H1 (cell line): Measurements from ENCODE around the gene SESN2. TPM values are rescaled to one million over a fixed set of nuclear protein-coding genes. Genes with fewer than 3 reads are reported as not detected.

Experiments
- EGR1 ChIP-seq: IDR thresholded peaks from 2 replicates; pipeline ENCODE4 v1.6.1; 2011; ENCODE audit warnings: low read depth, low read length, borderline replicate concordance
- GTF2F1 ChIP-seq: IDR thresholded peaks from 2 replicates; pipeline ENCODE4 v1.6.1; 2012; ENCODE audit warnings: low read depth, low read length, improper control_type of control experiment, borderline replicate concordance
- SIRT6 ChIP-seq: IDR thresholded peaks from one replicate; pipeline ENCODE4 v1.7.1; 2012; ENCODE audit warnings: low read length, inconsistent platforms
- SP2 ChIP-seq: IDR thresholded peaks from 2 replicates; pipeline ENCODE4 v1.6.1; 2012; ENCODE audit warnings: mild to moderate bottlenecking, low read length, inconsistent platforms
- polyA plus RNA-seq, 7 experiments: library from polyadenylated mRNA; depleted of rRNA in 3 of 7; stranded (reverse) in 5 of 7; unstranded in 2 of 7; fragments of >200 nt in 5 of 7; fragments of 200-250 nt in 2 of 7; gene quantifications; 1 replicate in 5 of 7; 2 replicates in 1 of 7; 4 replicates in 1 of 7; pipeline versions ENCODE4 v1.2.1 to v1.2.3, GENCODE V29; 2011 to 2013; ENCODE audit warnings: missing spikeins in 2 of 7, mixed read lengths in 2 of 7
- total RNA-seq: library from RNA; stranded (reverse); fragmentation: NEBNext Ultra II Directional; extraction: Animal tissue kit (Norgen Biotek cat#: 25700); gene quantifications from 2 replicates; pipeline ENCODE4 v1.2.1, GENCODE V29; 2021

The SESN2 gene
- total and polyA plus RNA-seq, 2 of the 8 experiments (the other 6 are each of a cell fraction or from before 2014, with no cell fraction given) = 25.1 to 33.0 TPM

DNA sequence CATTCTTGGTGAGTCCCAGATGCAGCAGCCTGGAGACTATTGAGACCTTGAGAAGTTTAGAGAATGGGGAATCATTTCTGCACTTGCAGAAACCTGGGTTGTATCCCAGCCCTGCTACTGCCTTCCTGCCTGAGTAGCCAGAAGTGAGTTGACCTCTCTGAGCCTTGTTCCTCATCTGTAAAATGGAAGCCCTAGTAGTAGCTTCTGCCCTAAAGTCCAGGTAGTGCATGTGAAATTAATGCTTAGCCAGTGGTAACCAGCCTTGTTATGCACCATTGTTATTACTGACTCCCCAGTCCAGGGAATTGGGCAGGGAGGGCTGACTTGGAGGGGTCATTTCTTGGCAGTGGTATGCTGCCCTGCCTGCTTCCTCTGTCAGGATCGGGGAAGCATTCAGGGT lies 5.6 kb downstream of the SESN2 start (continued):
- TF ChIP-seq EGR1 (no peak), SIRT6 (no peak), SP2 (no peak), GTF2F1 (no peak)
